Activated CD8-positive, alpha-beta memory T cell treated with anti-CD3 and anti-CD28 coated beads for 36 hours (primary cell): ENCODE data around the gene BARX1. TPM values are rescaled to one million over a fixed set of nuclear protein-coding genes. Genes with fewer than 3 reads are reported as not detected.
"Not testable (repeated sequence)": the region's sequence is repeated elsewhere in the genome, so short reads cannot be mapped to it uniquely, and the experiment has no call there.

Experiments
- CTCF ChIA-PET: fragments of 350-600 bp; sonication (Branson Sonifier 250); formaldehyde crosslinking; loops from one replicate; lab custom pipeline; 2021; ENCODE audit warnings: antibody characterized with exemption; lab: Charles Lee
- POLR2A ChIA-PET: fragments of 350-600 bp; sonication (Branson Sonifier 250); formaldehyde crosslinking; loops from one replicate; lab custom pipeline; 2021; ENCODE audit warnings: antibody characterized with exemption; lab: Charles Lee
- total RNA-seq, 2 experiments: library from RNA; stranded (reverse); gene quantifications; one replicate each; pipeline ENCODE4 v1.2.3, GENCODE V29; 2021

BARX1 gene
- total RNA-seq, 2 experiments from 2014 or later: 0.27 to 0.36 TPM

DNA sequence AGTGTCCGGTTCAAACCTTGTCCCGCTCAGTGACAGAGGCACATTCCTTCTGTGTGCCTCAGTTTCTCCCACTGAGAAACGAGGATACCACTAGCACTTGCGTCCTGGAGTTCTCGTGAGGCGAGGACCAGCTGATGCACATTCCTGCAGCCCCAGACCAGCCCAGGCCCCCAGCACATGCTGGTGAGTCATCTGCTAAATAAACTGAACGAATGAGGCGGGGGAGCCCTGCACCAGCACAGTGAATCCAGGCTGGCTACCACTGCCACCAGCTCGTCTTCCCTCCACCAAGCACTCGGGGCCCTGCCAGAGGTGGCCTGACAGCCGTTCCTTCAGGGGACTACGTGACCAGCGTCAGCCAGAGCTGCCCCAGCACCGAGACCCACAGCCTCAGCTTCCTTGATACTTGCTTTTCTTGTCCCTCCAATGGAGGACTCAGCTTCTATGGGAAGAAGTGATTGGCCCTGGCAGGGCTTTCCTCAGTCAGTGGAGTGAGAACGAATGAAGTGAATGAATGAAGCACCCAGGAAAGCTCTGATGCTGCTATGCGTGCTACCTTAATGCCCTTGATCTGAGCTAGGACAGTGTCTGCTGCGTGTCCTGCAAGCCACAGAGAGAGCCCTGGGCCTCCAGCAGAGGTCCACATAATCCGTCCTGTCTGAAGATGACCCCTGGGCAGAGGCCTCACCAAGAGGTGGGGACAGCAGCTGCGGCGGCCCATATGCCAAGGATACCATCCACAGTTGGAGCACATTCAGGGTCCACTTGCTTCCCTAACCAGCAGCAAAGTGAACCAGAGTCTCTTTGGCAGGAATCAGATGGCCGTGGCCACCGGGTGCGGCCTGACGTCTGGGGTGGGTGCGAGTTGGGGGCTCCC, 13.5 kb upstream of the BARX1 start:
- CTCF ChIA-PET: no interaction called here
- POLR2A ChIA-PET: no interaction called here

DNA sequence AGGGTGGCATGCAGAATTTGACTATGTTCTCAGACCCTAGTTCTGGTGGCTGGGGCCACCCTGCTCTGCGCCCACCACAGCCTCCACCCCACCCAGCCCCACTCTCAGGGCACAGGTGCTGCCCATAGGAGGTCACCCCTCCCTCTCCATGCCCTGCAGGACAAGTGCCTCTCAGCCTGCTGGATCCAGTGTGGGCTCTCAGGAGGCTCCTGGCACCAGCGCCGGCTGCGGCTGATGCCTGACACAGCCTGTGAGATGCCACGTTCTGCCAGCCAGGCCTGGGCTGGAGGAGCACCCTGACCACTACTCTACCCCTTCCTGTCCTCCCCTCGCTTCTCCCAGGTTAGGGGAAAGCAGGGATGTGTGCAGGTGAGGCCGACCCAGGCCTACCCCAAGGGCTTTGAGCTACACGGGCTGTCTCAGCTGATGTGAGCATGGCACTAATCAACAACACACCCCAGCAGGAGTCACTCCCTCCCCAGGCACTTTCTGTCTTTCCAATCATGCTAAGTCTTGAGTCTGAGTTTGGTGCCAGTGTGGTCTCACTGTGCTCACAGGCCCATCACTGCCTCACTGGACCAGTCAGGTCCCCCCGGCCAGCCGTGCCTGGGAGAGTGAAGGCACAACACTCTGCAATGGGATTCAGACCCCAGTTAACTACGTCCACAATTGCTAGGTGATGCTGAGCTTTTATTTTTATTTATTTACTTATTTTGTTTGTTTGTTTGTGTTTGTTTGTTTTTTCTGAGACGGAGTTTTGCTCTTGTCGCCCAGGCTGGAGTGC, 12.1 kb upstream of the BARX1 start:
- POLR2A ChIA-PET: no interaction called here
- CTCF ChIA-PET: no interaction called here

DNA sequence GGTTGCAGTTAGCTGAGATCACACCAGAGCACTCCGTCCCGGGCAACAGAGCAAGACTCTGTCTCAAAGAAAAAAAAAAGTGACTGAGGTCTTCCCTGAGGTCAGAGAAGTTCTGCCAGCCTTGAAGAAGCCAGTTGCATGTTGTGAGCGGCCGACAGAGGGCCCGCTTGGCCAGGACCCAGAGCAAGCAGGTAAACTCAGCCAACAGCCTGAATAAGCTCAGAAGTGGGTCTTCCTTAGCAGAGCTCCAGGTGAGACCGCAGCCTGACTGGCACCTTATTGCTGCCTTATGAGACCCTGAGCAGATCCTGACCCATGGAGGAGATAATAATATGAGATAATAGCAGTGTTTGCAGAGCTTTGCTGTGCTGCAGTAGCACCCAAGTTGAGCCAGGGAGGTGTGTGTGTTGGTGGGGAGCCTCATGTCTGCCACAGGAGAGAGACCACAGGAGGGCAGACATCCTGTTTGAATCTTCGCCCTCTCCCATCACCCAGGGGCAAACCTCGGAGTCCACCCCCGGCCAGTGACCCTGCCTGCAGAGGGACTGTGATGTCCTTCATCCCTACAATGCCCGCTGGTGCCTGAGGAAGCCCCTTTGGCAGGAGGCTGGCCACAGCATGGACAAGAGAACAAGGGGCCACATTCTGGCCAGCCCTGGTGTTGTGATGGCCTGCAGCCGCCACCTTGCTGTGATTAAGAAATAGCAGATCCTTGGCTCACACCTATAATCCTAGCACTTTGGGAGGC, 10.8 kb upstream of the BARX1 start:
- ChIA-PET POLR2A (no interaction called here), CTCF (no interaction called here)

DNA sequence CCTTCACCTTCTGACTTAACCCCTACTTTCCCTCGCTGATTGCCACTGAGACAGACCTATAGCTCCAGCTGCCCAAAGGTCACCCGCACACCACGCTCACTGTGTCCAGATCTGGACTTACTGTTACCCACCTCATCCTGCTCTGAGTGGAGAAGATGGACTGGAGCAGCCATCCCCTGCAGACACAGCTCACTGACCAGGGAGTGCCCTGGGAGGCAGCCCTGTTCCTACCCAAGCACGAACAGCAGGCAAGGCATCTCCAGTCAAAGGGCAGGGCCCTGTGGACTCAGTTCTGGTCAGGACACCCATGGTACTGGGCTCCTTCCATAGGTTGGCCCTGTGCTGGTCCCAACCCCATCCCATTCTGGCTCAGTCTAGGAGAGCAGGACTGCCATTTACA, 9.5 kb upstream of the BARX1 start:
- ChIA-PET CTCF (interaction anchor here (1.5 to 4.0 kb wide), 3 partner anchors 56 to 283 kb away, joined by 4 to 15 read pairs (median 11); no protein-coding TSS in a partner anchor), POLR2A (no interaction called here)

DNA sequence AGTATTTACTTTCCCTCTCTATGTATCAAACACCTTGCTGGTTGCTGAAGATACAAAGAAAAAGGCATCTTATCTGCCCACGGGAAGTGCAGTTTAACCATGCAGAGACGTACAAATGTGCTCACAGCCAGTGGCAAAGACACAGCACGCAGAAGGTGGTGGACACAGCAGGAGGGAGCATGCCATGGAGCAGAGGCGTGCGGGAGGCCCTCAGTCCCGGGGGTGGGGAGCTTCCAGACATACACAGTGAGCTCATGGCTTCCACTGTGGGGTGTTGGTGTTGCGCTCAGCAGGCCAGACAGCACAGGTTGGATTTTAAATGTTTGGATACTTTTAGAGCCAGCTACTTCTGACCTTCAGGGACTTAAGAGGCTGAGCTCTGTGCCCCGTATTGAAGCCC, 8.8 kb upstream of the BARX1 start:
- POLR2A ChIA-PET: no interaction called here
- CTCF ChIA-PET: interaction anchor here (1.2 to 4.0 kb wide), 4 partner anchors 55 to 282 kb away, joined by 4 to 15 read pairs (median 8); no protein-coding TSS in a partner anchor

DNA sequence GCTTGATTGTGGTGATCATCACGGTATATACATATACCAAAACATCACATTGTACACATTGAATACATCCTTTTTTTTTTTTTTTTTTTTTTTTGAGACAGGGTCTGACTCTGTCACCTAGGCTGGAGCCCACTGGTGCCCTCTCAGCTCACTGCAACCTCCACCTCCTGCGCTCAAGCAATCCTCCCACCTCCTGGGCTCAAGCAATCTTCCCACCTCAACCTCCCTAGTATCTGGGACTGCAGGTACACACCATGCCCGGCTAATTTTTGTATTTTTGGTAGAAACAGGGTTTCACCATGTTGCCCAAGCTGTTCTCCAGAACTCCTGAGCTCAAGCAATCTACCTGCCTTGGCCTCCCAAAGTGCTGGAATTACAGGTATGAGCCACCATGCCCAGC, 8.3 kb upstream of the BARX1 start:
- POLR2A ChIA-PET: not testable (repeated sequence)
- CTCF ChIA-PET: interaction anchor here (1.2 to 4.0 kb wide), 5 partner anchors 10 to 281 kb away, joined by 4 to 15 read pairs (median 7); no protein-coding TSS in a partner anchor

DNA sequence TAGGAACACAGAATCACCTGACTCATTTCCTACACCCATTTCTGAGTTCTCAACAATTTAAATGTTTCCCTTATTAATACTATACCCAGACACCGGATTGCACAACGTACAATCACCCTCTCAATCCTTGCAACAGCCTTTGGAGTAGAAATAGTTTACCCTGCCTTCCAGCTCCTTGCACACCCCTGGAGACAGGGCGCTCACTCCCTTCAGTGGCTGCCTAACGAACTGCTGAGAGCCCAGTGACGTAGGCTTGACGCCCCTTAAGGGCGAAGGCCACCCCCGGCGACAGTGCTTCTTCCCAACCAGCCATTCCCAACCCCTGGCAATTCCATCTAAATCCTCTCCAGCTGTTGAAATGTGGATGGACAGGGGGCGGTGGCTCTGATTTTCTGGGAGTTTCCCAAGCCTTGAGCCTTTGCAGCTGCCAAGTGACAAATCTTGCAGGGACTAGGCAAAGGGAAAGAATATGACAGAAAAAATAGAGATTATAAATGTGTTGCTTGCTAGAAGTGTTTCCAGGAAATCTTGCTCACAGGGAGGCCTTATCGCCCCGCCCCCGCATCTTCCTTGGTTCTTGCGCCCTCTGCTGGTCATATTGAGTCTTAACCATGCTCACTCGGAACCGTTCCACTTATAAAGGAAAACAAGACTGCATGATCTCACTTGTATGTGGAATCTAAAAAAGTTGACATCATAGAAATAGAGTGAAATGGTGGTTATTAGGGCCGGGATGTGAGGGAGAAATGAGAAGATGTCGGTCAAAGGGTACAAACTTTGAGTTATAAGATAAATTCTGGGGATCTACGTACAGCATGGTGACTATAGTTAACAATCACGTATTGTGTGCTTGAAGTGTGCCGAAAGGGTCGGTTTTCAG, 7.6 kb upstream of the BARX1 start:
- POLR2A ChIA-PET: no interaction called here
- CTCF ChIA-PET: interaction anchor here (1.2 to 4.0 kb wide), 8 partner anchors 9 to 284 kb away, joined by 4 to 15 read pairs (median 6); no protein-coding TSS in a partner anchor

DNA sequence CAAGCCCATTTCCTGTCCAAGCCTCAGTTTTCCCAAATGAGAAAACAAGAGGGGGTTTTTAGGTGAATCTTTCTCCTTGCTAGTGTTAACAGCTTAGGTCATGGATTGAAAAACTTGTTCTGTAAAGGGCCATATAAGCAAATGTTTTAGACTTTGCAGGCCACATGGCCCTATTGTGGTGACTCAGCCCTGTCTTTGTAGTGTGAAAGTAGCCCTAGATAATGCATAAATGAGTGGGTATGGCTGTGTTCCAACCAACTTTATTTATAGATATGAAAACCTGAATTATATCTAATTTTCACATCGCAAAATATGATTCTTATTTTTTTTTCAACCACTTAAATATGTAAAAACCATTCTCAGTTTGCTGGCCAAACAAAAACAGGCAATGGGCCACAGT, 6.9 kb upstream of the BARX1 start:
- ChIA-PET POLR2A (no interaction called here), CTCF (interaction anchor here (1.5 to 4.0 kb wide), 6 partner anchors 8 to 283 kb away, joined by 4 to 15 read pairs (median 6); no protein-coding TSS in a partner anchor)

DNA sequence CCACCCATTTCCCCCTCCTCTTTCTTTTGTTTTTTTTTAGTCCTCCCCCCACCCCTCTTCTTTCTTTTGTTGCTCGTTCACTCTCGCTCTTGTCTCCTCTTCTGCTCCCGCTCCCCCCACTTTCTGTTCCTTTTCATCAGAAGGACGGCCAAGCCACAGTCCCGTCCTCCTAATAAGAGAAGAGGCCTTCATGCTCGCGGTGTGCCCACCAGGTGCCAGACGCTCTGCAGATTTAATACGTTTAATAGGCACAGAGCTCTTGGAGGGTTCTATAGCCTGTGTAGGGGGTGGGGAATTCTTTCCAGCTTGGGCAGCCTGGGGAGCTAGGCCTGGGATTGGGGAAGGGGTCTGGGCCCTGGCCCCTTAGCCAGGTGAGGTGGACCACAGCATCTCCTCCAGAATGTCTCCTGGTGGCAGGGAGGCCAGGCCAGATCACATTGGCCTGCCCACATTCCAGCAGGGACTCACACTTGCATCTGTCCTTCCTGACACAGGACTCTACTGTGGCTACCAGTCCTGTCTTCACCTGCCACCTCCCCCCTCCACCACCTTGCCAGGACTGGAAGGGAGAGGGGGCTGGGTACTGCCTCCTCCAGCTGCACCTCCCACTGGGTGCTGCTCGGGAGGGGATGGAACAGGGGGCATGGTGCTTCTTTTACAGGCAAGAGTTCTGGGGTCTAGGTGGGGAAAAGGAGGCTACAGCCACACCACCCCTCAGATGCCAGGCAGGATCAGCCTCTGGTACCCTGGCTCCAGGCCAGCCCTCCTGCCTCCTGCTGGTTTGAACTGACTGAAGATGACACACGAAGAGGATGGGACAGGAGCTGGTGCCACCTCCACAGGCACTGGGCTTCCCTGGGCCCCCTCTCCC, 6.1 kb upstream of the BARX1 start:
- ChIA-PET POLR2A (no interaction called here), CTCF (interaction anchor here (1.7 to 4.0 kb wide), 4 partner anchors 14 to 282 kb away, joined by 4 to 15 read pairs (median 8); no protein-coding TSS in a partner anchor)

DNA sequence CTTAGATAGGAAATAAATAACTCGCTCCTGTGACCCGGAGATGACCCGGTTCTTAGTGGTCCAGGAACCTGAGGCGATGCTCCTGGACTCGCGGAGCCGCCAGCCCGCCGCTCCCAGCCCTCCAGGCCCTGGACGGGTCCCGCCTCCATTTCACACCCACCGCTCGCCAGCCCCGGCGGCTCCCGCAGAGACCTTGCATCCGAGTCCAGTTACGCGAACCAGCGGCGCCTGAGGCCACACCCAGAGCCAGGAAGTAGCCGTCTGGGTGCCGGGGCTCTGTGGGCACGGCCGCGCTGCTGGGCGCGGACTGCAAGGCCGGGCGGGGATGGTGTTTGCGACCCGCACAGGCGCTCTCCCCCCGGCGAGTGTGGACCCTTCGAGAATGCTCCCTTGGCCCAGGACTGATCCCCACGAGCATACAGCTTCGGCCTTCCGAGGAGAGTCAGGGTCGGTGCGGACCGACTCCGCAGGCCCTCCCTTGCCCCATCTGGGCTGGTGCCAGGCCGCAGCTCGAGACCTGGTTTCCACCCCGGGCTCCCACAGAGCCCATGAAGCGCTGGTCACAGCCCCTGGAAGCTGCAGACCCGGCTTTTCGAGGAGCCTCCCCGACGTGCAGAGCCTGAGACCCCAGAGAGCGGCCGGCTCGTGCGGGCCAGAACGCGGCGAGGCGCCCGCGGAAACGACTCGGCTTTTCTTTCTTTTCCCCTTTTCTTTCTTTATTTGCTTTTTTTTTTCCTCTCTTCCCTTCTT, 5.2 kb upstream of the BARX1 start:
- ChIA-PET CTCF (interaction anchor here (1.7 kb wide), 1 partner anchor 278 kb away, joined by 5 read pairs; no protein-coding TSS in a partner anchor), POLR2A (interaction anchor here (0.6 kb wide), 1 partner anchor 11 kb away, joined by 3 read pairs; no protein-coding TSS in a partner anchor)

DNA sequence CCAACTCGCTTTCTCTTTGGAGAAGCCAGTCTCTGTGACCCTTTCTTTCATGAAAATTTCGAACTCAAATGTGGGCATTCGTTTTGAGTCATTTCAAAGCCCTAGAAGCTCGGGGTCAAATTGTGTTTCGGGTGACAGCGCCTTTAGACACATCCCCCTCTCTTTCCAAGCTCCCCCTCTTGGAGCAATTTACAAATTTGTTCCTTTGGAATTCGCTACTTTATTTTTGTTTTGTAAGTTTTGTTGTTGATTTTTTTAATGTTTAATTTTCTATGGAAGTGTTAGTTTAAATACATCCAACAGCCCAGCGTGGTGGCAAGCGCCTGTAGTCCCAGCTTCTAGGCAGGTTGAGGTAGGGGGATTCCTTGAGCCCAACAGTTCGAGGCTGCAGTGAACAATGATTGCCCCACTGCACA, 4.6 kb upstream of the BARX1 start:
- CTCF ChIA-PET: interaction anchor here (1.7 kb wide), 1 partner anchor 277 kb away, joined by 5 read pairs; no protein-coding TSS in a partner anchor
- POLR2A ChIA-PET: interaction anchor here (0.6 kb wide), 1 partner anchor 10 kb away, joined by 3 read pairs; no protein-coding TSS in a partner anchor

DNA sequence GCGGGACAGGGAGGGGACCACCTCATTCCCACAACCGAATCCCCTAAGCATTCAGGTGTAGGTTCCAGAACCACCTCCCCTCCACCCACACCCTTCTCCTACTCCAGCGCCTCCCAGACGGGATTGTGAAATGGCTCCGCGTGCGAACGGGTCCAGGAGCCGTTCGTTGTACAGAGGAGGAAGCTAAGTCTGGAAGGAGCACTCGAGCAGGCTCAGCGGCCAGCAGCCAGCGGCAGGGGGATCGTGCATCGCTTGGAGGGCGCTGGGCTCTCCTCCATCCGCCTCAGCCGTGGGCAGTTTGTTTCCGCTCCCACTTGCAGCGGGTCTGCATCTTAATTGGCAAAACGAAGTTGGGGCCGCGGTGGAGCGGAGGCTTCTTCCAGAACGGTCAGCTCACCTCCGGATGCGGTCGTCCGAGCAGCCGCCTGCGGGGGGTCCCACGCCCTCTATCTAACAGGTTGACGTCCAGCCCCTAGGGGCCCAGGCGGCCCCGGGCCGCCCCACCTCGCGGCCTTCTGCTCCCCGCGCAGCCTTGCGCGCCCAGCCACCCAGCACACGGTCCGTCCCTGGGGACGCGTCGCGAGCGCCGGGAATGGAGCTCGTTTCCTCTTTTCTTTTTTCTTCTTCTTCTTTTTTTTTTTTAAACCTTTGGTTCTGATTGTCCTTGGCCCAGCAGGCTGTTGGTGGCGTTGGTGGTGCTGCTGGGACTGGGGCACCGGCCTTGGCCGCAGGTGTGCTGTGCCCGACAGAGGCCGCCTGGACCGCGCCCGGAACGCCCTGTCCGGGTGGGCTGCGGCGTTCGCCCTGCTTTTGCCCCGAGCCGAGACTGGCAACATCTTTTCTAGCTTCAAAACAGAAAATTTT, 3.9 kb upstream of the BARX1 start:
- POLR2A ChIA-PET: no interaction called here
- CTCF ChIA-PET: interaction anchor here (1.7 kb wide), 1 partner anchor 277 kb away, joined by 5 read pairs; no protein-coding TSS in a partner anchor

DNA sequence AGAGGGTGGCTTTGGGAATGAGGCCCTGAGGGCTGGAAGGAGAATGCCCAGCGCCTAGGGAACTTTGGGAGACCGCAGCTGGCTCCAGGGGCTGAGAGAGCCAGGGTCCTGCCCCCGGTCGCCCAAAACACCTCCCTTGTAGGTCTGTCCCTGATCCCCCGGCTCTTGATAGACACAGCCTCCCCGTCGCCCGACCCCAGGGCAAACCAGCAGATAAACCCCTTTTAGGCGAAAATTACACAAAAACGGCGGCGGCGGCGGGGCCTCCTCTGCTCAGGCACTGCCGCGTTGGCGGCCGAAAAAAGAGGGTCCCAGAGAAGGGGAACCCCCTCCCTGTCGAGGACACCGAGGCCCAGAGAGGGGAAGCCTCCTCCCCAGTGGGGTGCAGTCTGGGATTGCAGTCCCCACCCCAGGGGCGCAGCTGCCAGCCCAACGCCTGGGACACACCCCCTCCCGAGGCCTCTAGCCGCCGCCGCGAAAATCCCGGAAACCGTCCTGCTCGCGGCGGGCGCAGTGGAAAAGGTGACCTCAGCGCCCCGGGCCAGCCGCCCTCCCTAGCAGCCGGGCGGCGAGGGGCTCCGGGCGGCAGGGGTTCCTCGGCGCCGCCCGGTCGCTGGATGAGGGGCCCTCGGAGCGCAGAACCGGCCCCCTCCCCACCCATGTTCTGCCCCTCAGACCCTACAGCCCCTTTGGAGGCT, 3.1 kb upstream of the BARX1 start:
- ChIA-PET POLR2A (no interaction called here), CTCF (interaction anchor here (0.9 to 1.1 kb wide), 2 partner anchors 14 to 132 kb away, joined by 3 read pairs; no protein-coding TSS in a partner anchor)

DNA sequence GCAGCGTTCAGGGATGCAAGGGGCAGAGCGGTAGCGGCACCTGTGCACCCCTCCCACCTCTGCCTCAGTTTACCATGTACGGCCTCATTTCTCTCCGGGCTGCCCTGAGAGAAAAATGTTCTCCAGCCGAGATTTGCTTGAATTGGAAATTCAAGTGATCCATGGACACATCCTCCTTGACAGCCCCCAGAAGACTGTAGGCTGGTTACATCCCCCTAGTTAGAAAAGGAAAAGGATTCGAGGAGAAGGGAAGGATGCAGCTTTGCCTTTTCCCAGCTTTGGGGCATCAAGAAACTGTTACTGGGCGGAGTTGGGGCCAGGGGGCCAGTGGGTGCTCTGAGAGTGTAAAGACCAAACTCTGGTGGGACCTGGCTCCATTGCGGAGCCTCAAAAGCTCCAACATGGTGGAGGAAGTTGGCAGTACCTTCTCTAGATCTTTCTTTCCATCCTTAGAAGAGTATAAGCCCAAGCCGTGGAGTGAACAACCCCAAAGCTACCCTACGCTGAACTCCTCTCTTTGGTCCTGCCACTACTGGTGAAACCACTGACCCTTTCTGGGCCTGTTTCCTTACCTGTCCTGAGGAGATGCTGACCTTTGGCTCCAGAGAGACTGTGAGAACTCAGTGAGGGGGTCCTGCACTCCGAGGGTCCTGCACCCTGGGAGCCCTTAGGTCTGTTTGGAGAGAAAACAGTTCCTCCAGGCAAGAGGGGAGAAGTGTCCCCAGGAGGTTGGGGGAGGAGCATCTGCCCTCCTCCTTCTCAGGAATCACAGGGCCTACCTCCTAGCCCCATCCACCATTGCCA, 1.0 kb upstream of the BARX1 start:
- ChIA-PET POLR2A (no interaction called here), CTCF (no interaction called here)
